HepG2 (cell line): ENCODE results near the gene IFITM5. TPM values are rescaled to one million over a fixed set of nuclear protein-coding genes. Genes with fewer than 3 reads are reported as not detected.
A peak's percentile ranks its signal among the peaks of the same experiment; 100 is the strongest.

Experiments
- GABPB1 ChIP-seq: IDR thresholded peaks from 2 replicates; pipeline ENCODE4 v1.6.1; 2016; ENCODE audit warnings: mild to moderate bottlenecking, missing genetic modification reagents, moderate library complexity, missing compliant biosample characterization
- HNRNPLL ChIP-seq: fragments of 200-400 bp; formaldehyde crosslinking; IDR thresholded peaks from 2 replicates; pipeline ENCODE4 v1.6.1; 2017; ENCODE audit warnings: mild to moderate bottlenecking, low read depth, low read length; ENCODE audit not compliant: poor library complexity, severe bottlenecking
- THYN1 ChIP-seq: sonication (generic); formaldehyde crosslinking; IDR thresholded peaks from 2 replicates; pipeline ENCODE4 v1.8.1; 2023; ENCODE audit warnings: low read depth, mild to moderate bottlenecking, moderate library complexity, missing genetic modification reagents, borderline replicate concordance
- ZNF225 ChIP-seq: sonication (generic); formaldehyde crosslinking; IDR thresholded peaks from 2 replicates; pipeline ENCODE4 v1.4.0; 2020; ENCODE audit warnings: mild to moderate bottlenecking, missing genetic modification reagents
- polyA plus RNA-seq, 8 experiments: library from polyadenylated mRNA; depleted of rRNA in 3 of 8; stranded (reverse) in 7 of 8; unstranded in 1 of 8; fragments of >200 nt; fragmentation: Illumina TruSeq in 4 of 8; extraction: Trizol in 4 of 8; gene quantifications; 2 replicates each; pipeline versions ENCODE4 v1.2.1 to v1.2.3, GENCODE V29; 2011 to 2016; ENCODE audit warnings: low read depth in 4 of 8, missing spikeins in 1 of 8, mixed read lengths in 1 of 8; ENCODE audit not compliant: insufficient read depth in 1 of 8
- total RNA-seq, 5 experiments: library from RNA; depleted of rRNA; stranded (reverse); fragments of >200 nt; fragmentation: Illumina TruSeq; extraction: Trizol; gene quantifications; 2 replicates each; pipeline ENCODE4 v1.2.3, GENCODE V29; 2016; ENCODE audit warnings: low read depth in 1 of 5
- TF ChIP-seq, protein P1 (sequence below): sonication (generic); formaldehyde crosslinking; IDR thresholded peaks from 2 replicates; pipeline ENCODE4 v1.5.1; 2020; ENCODE audit warnings: mild to moderate bottlenecking, missing genetic modification reagents, borderline replicate concordance
- TF ChIP-seq, protein P2 (sequence below): sonication (generic); formaldehyde crosslinking; IDR thresholded peaks from 2 replicates; pipeline ENCODE4 v1.4.0; 2020; ENCODE audit warnings: mild to moderate bottlenecking, missing genetic modification reagents
- TF ChIP-seq, protein P3 (sequence below): sonication (generic); formaldehyde crosslinking; IDR thresholded peaks from 2 replicates; pipeline ENCODE4 v1.5.1; 2020; ENCODE audit warnings: mild to moderate bottlenecking, missing genetic modification reagents, moderate library complexity

The IFITM5 gene
- total and polyA plus RNA-seq, 2 of the 13 experiments (the other 11 are each of a cell fraction or from before 2014, with no cell fraction given): not detected

DNA sequence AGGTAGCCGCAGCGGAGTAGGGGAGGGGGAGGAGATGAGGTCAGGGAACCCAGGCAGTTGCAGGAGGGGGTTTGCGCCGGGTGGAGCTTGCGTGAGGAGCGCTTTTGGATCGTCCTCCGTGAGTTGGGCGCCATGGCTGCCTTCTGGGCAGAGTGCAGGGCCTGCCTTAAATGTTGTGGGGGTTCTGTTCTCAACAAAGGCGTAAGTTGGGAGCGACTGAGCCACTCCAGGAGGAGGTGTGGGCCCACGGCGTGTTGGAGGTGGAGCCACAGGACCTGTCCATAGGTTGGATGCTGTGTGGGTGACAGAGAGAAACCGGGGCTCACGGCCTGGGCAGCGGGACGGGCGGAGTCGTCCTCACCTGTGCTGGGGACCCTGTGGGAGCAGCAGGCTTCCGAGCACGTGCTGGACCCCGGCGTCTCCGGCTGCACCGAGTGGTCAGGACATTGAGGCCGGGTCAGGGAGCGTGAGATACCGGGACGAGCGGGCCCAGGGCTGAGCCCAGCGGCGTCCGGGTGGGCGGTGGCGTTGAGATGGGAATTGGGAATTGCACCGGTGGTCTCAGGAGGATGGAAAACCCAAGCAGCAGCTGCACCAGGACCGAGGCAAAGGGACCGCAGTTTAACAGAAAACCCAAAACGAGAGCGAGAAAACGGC is 11.4 kb downstream of the IFITM5 start (continued):
- TF ChIP-seq, protein P1, sequence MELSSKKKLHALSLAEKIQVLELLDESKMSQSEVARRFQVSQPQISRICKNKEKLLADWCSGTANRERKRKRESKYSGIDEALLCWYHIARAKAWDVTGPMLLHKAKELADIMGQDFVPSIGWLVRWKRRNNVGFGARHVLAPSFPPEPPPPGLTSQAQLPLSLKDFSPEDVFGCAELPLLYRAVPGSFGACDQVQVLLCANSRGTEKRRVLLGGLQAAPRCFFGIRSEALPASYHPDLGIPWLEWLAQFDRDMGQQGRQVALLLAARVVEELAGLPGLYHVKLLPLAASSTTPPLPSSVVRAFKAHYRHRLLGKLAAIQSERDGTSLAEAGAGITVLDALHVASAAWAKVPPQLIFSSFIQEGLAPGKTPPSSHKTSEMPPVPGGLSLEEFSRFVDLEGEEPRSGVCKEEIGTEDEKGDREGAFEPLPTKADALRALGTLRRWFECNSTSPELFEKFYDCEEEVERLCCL (CRISPR knock-in tag): no peak
- TF ChIP-seq, protein P2, sequence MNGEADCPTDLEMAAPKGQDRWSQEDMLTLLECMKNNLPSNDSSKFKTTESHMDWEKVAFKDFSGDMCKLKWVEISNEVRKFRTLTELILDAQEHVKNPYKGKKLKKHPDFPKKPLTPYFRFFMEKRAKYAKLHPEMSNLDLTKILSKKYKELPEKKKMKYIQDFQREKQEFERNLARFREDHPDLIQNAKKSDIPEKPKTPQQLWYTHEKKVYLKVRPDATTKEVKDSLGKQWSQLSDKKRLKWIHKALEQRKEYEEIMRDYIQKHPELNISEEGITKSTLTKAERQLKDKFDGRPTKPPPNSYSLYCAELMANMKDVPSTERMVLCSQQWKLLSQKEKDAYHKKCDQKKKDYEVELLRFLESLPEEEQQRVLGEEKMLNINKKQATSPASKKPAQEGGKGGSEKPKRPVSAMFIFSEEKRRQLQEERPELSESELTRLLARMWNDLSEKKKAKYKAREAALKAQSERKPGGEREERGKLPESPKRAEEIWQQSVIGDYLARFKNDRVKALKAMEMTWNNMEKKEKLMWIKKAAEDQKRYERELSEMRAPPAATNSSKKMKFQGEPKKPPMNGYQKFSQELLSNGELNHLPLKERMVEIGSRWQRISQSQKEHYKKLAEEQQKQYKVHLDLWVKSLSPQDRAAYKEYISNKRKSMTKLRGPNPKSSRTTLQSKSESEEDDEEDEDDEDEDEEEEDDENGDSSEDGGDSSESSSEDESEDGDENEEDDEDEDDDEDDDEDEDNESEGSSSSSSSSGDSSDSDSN: peak; percentile 49; the same call in 1 of the 2 replicates
- TF ChIP-seq, protein P3, sequence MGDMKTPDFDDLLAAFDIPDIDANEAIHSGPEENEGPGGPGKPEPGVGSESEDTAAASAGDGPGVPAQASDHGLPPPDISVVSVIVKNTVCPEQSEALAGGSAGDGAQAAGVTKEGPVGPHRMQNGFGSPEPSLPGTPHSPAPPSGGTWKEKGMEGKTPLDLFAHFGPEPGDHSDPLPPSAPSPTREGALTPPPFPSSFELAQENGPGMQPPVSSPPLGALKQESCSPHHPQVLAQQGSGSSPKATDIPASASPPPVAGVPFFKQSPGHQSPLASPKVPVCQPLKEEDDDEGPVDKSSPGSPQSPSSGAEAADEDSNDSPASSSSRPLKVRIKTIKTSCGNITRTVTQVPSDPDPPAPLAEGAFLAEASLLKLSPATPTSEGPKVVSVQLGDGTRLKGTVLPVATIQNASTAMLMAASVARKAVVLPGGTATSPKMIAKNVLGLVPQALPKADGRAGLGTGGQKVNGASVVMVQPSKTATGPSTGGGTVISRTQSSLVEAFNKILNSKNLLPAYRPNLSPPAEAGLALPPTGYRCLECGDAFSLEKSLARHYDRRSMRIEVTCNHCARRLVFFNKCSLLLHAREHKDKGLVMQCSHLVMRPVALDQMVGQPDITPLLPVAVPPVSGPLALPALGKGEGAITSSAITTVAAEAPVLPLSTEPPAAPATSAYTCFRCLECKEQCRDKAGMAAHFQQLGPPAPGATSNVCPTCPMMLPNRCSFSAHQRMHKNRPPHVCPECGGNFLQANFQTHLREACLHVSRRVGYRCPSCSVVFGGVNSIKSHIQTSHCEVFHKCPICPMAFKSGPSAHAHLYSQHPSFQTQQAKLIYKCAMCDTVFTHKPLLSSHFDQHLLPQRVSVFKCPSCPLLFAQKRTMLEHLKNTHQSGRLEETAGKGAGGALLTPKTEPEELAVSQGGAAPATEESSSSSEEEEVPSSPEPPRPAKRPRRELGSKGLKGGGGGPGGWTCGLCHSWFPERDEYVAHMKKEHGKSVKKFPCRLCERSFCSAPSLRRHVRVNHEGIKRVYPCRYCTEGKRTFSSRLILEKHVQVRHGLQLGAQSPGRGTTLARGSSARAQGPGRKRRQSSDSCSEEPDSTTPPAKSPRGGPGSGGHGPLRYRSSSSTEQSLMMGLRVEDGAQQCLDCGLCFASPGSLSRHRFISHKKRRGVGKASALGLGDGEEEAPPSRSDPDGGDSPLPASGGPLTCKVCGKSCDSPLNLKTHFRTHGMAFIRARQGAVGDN (CRISPR knock-in tag): peak; percentile 72
- TF ChIP-seq ZNF225 (CRISPR knock-in tag) (0 out of 2 replicates have a peak, but pooled peaks have one; percentile 30), HNRNPLL (peak; percentile 21), GABPB1 (CRISPR knock-in tag) (0 out of 2 replicates have a peak, but pooled peaks have one; percentile 12), THYN1 (CRISPR knock-in tag) (no peak)
- TF ChIP-seq, all 625 proteins: peak for 9
